ENCODE results near the gene FBXO31. TPM values are rescaled to one million over a fixed set of nuclear protein-coding genes. Genes with fewer than 3 reads are reported as not detected.
A peak's percentile ranks its signal among the peaks of the same experiment; 100 is the strongest.

The FBXO31 gene
- total RNA-seq, 4 donors from 2014 or later, result 156 to 264 (median 201) TPM

GRCh38 chr16:87319011-87319410 lies 64.6 kb downstream of the FBXO31 start:
- ATAC-seq, result no peak
- no peak for DNase-seq
- no peaks in the 10 kb centered on the region for H3K36me3 ChIP-seq
- TF ChIP-seq CTCF (IDR thresholded peaks at IDR 0.05 in 4 of 5, conservative IDR thresholded peaks at IDR 0.05 in 1 of 5) (no peak), POLR2A (IDR thresholded peaks at IDR 0.05) (no peak)
- H3K9me3 ChIP-seq, result no peaks in the 10 kb centered on the region
- intact Hi-C loops (cut with DNase I; ENCODE audit: low total_unique reads), result loop anchor here (5.0 to 10.0 kb wide), 3 partner anchors 33 to 226 kb away; no protein-coding TSS in a partner anchor
- peaks cover 14 to 15% of the 10 kb centered on the region in 2 donors for H3K4me1 ChIP-seq
- in situ Hi-C loops (cut with MboI; ENCODE audit: low sequenced_read_pairs in 4 of 4), result loop anchor here (5.0 to 10.0 kb wide), 2 partner anchors 73 to 76 kb away; partner anchors contain the start of gene MAP1LC3B (in 4 of the 4)
- no peaks in the 10 kb centered on the region for H3K27me3 ChIP-seq
- peak overlapping the region in 2 of 4 donors; percentile 93 to 99 for H3K27ac ChIP-seq
- H3K4me3 ChIP-seq, result no peak overlapping the region

DNA sequence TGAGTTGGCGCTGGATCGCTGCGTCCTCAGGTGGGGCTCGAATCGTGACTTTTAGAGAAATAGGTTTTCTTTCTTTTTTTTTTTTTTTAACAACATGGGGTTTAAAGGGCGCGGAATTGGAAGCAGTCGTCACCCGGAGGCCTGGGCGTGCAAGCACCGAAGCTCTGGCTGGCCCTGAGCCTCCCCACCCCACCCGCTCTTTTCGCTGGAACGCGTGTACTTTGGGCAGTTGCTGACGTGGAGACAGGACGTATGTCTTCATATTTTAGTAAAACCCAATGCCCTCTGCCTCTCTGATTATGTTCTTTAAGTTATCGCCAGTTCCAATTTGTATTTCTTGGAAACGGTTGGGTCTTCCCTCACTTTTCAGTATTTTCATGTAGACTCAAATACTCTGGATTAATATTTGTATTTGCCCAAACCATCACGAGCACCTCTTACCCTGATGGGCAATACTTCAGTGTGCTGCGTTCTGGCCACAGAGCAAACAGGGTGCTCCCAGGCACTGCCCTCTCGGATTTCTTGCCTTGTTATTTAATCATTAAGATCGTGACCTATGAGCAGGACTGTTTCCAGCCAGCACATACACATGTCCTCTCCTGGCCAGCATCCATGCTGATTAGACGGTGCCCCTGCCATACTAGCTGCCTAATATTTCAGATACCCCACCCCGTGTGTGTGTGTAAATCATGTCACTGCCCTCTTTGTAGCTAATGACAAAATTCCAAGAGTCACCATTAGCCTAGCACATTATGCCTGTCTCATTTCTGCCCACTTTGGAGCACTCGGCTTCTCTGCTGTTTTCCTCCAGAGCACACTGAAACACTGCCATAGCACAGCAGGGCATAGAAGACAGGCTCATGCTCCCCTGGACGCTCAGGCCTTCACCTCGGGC lies 65.6 kb downstream of the FBXO31 start:
- ATAC-seq, result peak; percentile 21 to 34
- Histone ChIP-seq H3K27me3 (no peaks in the 10 kb centered on the region), H3K4me3 (peak overlapping the region; percentile 83 to 100 (median 95)), H3K4me1 (peaks cover 14 to 15% of the 10 kb centered on the region in 2 donors), H3K9me3 (no peaks in the 10 kb centered on the region), H3K27ac (peak overlapping the region; percentile 89 to 99 (median 93)), H3K36me3 (no peaks in the 10 kb centered on the region)
- TF ChIP-seq CTCF (IDR thresholded peaks at IDR 0.05 in 4 of 5, conservative IDR thresholded peaks at IDR 0.05 in 1 of 5) (no peak), POLR2A (IDR thresholded peaks at IDR 0.05) (no peak)
- in situ Hi-C loops (cut with MboI; ENCODE audit: low sequenced_read_pairs in 4 of 4) (loop anchor here (5.0 to 10.0 kb wide), 2 partner anchors 74 to 77 kb away; partner anchors contain the start of gene MAP1LC3B (in 4 of the 4)), intact Hi-C loops (cut with DNase I; ENCODE audit: low total_unique reads) (loop anchor here (1.0 to 10.0 kb wide), 4 partner anchors 34 to 227 kb away; no protein-coding TSS in a partner anchor)
- peak in 1 of 2 donors; percentile 51 for DNase-seq

DNA sequence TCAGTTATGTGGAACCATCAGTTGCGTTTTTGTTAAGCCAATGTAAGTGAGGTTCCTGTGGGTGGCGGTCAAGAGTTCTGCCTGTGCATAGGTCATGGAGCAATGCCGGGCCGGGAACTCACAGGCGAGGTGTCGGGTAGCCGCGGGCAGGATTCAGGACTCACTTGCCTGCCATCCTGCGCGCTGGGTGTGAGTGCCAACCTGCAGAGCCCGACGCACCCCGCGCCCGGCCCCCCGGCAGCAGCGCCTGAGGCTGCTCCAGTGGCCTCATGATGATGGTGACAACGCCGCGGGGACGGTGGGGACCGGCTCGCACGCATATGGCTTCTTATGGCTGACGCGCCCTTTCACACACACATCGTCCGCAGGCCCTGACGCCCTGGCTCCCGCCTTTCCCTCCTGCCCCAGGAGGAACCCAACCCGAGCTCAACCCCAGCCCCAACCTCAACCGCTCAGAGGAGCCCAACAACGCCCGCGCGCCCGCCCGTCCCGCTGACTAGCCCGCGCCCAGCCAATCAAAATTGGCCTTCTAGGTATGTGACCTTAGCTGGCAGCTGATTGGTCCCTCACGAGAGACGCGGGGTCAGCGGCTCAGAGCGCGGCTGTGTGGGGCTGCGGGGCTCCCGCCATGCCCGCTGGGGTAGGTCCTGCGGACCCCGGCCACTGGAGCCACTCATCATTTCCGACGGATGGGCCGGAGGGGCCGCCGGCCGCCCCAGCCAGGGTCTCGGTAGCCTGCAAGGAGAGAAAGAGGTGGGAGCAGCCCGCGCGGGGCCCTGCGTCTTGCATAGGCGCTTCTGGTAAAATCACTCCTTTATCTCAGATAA lies 66.4 kb downstream of the FBXO31 start, which contains the start of gene C16orf95:
Gene C16orf95 (minus strand): TSS at position 470 of the 827 bp plus-strand sequence. CDS start 150 bp downstream, at position 320.
- Histone ChIP-seq H3K27ac (peak within 1 kb of the TSS; percentile 89 to 99 (median 93)), H3K9me3 (no peaks in the 10 kb centered on the region), H3K4me1 (peaks cover 14 to 15% of the 10 kb centered on the region in 2 donors), H3K36me3 (no peaks in the 10 kb centered on the region), H3K27me3 (no peaks in the 10 kb centered on the region), H3K4me3 (peak within 1 kb of the TSS; percentile 83 to 100 (median 95))
- intact Hi-C loops (cut with DNase I; ENCODE audit: low total_unique reads) (loop anchor here (1.0 to 10.0 kb wide), 4 partner anchors 35 to 228 kb away; no protein-coding TSS in a partner anchor), in situ Hi-C loops (cut with MboI; ENCODE audit: low sequenced_read_pairs in 4 of 4) (loop anchor here (5.0 to 10.0 kb wide), 2 partner anchors 75 to 78 kb away; partner anchors contain the start of gene MAP1LC3B (in 4 of the 4))
- TF ChIP-seq POLR2A (IDR thresholded peaks at IDR 0.05) (peak; percentile 93 to 95), CTCF (IDR thresholded peaks at IDR 0.05 in 4 of 5, conservative IDR thresholded peaks at IDR 0.05 in 1 of 5) (peak; percentile 60 to 79 (median 77))
- peak; percentile 96 for DNase-seq
- ATAC-seq, result peak; percentile 95

DNA sequence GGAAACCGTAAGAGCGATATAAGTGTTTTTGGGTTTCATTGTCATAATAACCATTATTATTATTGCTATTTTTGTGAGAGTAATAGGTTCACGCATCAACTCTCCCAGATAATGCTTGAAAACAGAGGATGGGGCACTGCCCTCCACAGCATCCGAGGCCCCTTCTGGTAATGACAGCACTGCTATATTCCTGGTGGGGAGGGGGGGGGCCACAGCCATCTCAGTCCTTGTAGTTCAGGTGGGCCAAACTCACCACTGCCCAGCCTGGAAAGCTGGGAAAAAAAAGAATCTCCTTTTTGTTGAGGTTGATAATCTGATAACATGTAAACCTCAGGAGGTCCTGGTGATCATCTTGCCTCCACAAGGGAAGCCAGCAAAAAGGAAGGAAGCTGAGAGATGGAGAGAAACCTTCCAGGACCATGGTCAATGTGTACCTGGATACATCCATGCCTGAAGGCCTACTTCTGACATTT lies 67.1 kb downstream of the FBXO31 start:
- Histone ChIP-seq H3K27me3 (no peaks in the 10 kb centered on the region), H3K4me3 (peak overlapping the region; percentile 83 to 100 (median 95)), H3K9me3 (no peaks in the 10 kb centered on the region), H3K4me1 (peaks cover 14 to 15% of the 10 kb centered on the region in 2 donors), H3K36me3 (no peaks in the 10 kb centered on the region), H3K27ac (peak overlapping the region; percentile 89 to 99 (median 93))
- in situ Hi-C loops (cut with MboI; ENCODE audit: low sequenced_read_pairs in 4 of 4) (loop anchor here (5.0 to 10.0 kb wide), 2 partner anchors 76 to 78 kb away; partner anchors contain the start of gene MAP1LC3B (in 4 of the 4)), intact Hi-C loops (cut with DNase I; ENCODE audit: low total_unique reads) (loop anchor here (5.0 to 10.0 kb wide), 3 partner anchors 36 to 228 kb away; no protein-coding TSS in a partner anchor)
- DNase-seq (no peak), ATAC-seq (no peak)
- TF ChIP-seq CTCF (IDR thresholded peaks at IDR 0.05 in 4 of 5, conservative IDR thresholded peaks at IDR 0.05 in 1 of 5), result no peak
- TF ChIP-seq POLR2A (IDR thresholded peaks at IDR 0.05), result no peak

Measured in gastrocnemius medialis (tissue), 4 donors.